Cardiac muscle cell (in vitro differentiated cells and primary cell): ENCODE data around the gene TTN. TPM values are rescaled to one million over a fixed set of nuclear protein-coding genes. Genes with fewer than 3 reads are reported as not detected.

ENCODE experiments used
- DNase-seq, 2 donors: peaks; one replicate each; pipeline versions ENCODE4 v3.0.0 to v3.0.0-alpha.2; 2010 to 2017; ENCODE audit warnings: low read depth in 1 of 2, low spot score in 1 of 2
- H3K27ac ChIP-seq: fragments of 200-600 bp; sonication (generic); 2 replicates; pipeline ENCODE4 v1.5.1; 2016
- H3K27me3 ChIP-seq: fragments of 200-600 bp; sonication (generic); 2 replicates; pipeline ENCODE4 v1.6.0; 2016; ENCODE audit warnings: control low read depth
- H3K36me3 ChIP-seq: fragments of 200-600 bp; sonication (generic); 2 replicates; pipeline ENCODE4 v1.5.1; 2016; ENCODE audit warnings: control low read depth
- H3K4me1 ChIP-seq: fragments of 200-600 bp; sonication (generic); 2 replicates; pipeline ENCODE4 v1.8.1; 2017; ENCODE audit warnings: low read depth, mild to moderate bottlenecking, mixed run types
- H3K4me3 ChIP-seq: fragments of 200-600 bp; sonication (generic); 2 replicates; pipeline ENCODE4 v1.5.1; 2016; ENCODE audit warnings: mild to moderate bottlenecking
- H3K9me3 ChIP-seq: fragments of 200-600 bp; sonication (generic); 2 replicates; pipeline ENCODE4 v1.5.1; 2017; ENCODE audit warnings: low read depth, mild to moderate bottlenecking, control low read depth
- polyA plus RNA-seq: library from polyadenylated mRNA; unstranded; fragments of >200 nt; fragmentation: Nextera tagmentation; extraction: Ambion mirVana; gene quantifications from 2 replicates; pipeline ENCODE4 v1.2.1, GENCODE V29; 2016
- total RNA-seq: library from RNA; depleted of rRNA; stranded (reverse); fragments of >200 nt; gene quantifications from 2 replicates; pipeline ENCODE4 v1.2.3, GENCODE V29; 2016
- TF ChIP-seq, protein P1 (sequence below): IDR thresholded peaks from 2 replicates; pipeline ENCODE4 v1.5.1; 2012; ENCODE audit warnings: low read depth, mild to moderate bottlenecking, low read length

The TTN gene
- total and polyA plus RNA-seq, 2 experiments from 2014 or later = 1,208 to 1,214 TPM

DNA sequence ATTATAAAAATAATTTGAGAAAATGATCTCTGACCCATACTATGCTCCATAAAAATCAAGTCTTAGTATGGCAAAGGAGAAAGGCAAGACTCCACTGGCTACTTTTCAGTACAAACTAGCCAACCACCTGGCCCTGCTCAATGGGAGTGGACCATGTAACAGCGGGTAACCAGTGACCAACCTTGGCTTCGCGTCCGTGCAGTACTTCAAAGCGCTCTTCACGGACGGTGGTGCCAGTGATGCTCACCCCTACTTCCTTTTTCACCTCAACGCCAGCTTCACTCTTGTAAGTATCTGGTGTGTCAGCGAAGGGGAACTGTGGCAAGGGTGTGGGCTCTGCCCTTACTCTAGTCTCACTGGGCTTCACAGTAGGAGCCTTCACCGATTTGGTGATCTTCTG is 23.3 kb downstream of the TTN start:
- DNase-seq = no peak
- Histone ChIP-seq H3K27ac (peak overlapping the region; percentile 66), H3K36me3 (peaks cover 98% of the 10 kb centered on the region)

DNA sequence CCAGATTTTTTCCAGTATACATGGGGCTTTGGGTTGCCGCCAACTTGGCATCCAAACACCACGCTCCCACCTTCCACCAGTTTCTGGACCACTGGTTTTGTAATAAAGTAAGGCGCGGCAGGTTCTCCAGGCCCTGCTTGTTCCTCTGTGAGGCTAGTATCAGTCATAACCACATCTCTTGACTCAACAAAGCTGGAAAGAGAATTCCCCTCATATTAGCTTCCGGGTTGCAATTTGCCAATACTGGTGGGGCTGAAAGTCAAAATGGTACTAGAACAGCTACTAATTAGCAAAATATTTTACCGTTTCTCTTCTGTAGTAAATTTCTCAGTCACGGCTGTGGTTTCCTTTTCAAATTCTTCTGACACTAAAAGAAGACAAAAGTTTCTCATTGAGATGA is 25.0 kb downstream of the TTN start:
- TF ChIP-seq, protein P1, sequence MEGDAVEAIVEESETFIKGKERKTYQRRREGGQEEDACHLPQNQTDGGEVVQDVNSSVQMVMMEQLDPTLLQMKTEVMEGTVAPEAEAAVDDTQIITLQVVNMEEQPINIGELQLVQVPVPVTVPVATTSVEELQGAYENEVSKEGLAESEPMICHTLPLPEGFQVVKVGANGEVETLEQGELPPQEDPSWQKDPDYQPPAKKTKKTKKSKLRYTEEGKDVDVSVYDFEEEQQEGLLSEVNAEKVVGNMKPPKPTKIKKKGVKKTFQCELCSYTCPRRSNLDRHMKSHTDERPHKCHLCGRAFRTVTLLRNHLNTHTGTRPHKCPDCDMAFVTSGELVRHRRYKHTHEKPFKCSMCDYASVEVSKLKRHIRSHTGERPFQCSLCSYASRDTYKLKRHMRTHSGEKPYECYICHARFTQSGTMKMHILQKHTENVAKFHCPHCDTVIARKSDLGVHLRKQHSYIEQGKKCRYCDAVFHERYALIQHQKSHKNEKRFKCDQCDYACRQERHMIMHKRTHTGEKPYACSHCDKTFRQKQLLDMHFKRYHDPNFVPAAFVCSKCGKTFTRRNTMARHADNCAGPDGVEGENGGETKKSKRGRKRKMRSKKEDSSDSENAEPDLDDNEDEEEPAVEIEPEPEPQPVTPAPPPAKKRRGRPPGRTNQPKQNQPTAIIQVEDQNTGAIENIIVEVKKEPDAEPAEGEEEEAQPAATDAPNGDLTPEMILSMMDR = no peak
- H3K9me3 ChIP-seq = no peaks in the 10 kb centered on the region
- peaks cover 98% of the 10 kb centered on the region for H3K36me3 ChIP-seq
- peak overlapping the region; percentile 44 for H3K27ac ChIP-seq
- no peak for DNase-seq
- H3K4me1 ChIP-seq = no peaks in the 10 kb centered on the region
- no peak overlapping the region for H3K4me3 ChIP-seq
- no peaks in the 10 kb centered on the region for H3K27me3 ChIP-seq

More for the DNA sequence above, 23.3 kb downstream of the TTN start:
- no peaks in the 10 kb centered on the region for H3K27me3 ChIP-seq
- TF ChIP-seq, protein P1 = no peak
- no peaks in the 10 kb centered on the region for H3K4me1 ChIP-seq
- H3K4me3 ChIP-seq = no peak overlapping the region
- H3K9me3 ChIP-seq = no peaks in the 10 kb centered on the region

DNA sequence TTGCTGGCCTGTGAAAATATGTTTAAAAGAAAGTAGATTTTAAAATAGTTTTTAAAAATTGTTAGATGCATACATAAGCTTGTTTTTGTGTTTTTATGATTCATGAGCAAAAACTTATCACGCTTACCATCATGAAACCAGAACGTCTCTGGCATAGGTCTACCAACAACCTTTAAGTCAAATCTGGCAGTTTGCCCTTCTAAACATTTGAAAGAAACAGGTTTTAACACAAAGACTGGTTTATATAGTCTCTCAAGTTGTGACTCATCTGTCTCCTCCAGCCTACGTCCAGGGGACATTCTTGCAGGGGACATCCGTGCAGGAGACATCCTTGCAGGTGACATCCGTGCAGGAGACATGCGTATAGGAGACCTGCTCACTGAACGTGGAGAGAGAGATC is 29.6 kb downstream of the TTN start:
- no peak for DNase-seq
- no peaks in the 10 kb centered on the region for H3K9me3 ChIP-seq
- no peaks in the 10 kb centered on the region for H3K4me1 ChIP-seq
- H3K27me3 ChIP-seq = no peaks in the 10 kb centered on the region
- H3K36me3 ChIP-seq = peaks cover 100% of the 10 kb centered on the region
- H3K4me3 ChIP-seq = no peak overlapping the region
- TF ChIP-seq, protein P1 = no peak
- H3K27ac ChIP-seq = peak overlapping the region; percentile 55

DNA sequence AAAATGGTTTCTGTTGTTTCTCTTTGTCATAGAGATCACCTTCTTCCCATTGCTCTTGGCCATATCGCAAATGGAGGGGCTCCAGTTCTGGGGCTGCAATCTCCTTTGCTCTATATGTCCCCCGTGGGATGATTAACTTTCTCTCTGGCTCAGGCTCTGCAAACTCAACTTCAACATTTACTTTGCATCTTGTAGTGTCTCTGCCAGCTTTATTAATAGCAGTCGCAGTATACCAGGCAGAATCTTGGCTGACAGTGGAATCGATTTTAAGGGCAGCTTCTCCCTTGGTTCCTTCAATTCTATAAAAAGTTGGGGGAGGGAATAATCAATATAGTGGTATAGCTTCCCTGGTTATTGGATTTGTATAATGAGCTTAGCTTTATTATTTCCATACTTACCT is 30.5 kb downstream of the TTN start:
- H3K27me3 ChIP-seq = no peaks in the 10 kb centered on the region
- TF ChIP-seq, protein P1 = no peak
- H3K36me3 ChIP-seq = peaks cover 100% of the 10 kb centered on the region
- H3K4me1 ChIP-seq = no peaks in the 10 kb centered on the region
- H3K9me3 ChIP-seq = no peaks in the 10 kb centered on the region
- no peak for DNase-seq
- peak overlapping the region; percentile 55 for H3K27ac ChIP-seq
- H3K4me3 ChIP-seq = no peak overlapping the region

DNA sequence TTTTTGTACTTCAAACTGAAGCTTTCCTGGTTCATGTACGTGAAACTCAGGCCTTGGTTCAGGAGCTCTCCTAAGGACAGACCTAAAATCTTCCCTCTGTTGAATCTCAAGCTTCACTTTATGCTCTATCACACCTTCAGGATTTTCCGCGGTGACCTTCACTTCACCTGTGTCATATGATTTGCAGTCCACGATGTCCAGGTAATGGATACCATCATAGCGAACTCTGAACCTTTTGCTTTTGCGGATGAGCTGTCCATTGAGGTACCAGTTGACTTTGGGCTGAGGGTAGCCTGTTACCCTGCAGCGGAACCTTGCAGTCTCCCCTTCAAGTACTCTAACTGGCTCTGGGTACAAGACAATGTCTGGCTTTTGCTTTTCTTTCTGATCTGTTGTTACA is 31.2 kb downstream of the TTN start:
- Histone ChIP-seq H3K27me3 (no peaks in the 10 kb centered on the region), H3K27ac (peak overlapping the region; percentile 29), H3K4me1 (no peaks in the 10 kb centered on the region), H3K9me3 (no peaks in the 10 kb centered on the region), H3K36me3 (peaks cover 100% of the 10 kb centered on the region), H3K4me3 (no peak overlapping the region)
- no peak for DNase-seq
- TF ChIP-seq, protein P1 = no peak

DNA sequence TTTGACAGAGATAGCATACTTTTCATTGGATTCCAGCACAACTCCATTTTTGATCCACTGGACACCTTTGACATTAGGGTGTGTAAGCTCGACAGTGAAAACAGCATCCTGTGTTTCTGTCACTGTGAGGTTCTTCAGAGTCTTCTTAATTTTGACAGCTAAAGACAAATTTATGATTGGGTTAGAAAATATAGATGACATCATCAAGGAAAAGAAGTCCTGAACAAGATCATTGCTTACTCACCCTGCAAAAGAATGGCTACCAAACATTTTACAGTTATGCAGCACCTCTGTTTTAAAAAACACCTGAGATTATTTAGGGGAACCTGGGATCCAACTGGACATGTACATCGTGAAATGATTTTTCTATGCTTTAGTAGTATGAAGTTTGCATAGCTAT is 36.7 kb downstream of the TTN start:
- peak overlapping the region; percentile 59 for H3K27ac ChIP-seq
- no peak overlapping the region for H3K4me3 ChIP-seq
- DNase-seq = no peak
- no peaks in the 10 kb centered on the region for H3K27me3 ChIP-seq
- TF ChIP-seq, protein P1 = no peak
- H3K9me3 ChIP-seq = no peaks in the 10 kb centered on the region
- H3K4me1 ChIP-seq = no peaks in the 10 kb centered on the region
- H3K36me3 ChIP-seq = peaks cover 100% of the 10 kb centered on the region
